GM21381 (cell line): ENCODE measurements around the gene TMED7.

Experiments
- ATAC-seq: cut with Tn5 transposase; IDR thresholded peaks from one replicate; pipeline ENCODE4 v1.9.1; 2021; ENCODE audit warnings: mild to moderate bottlenecking, moderate library complexity; ENCODE audit not compliant: unreplicated experiment

The TMED7 gene

GRCh38 chr5:115585265-115585664, 40.6 kb downstream of the TMED7 start:
- no peak for ATAC-seq

GRCh38 chr5:115584501-115584900, 41.3 kb downstream of the TMED7 start:
- no peak for ATAC-seq

- no peak for ATAC-seq
These were observed 42.4 kb downstream of the TMED7 start for GRCh38 chr5:115583474-115583873.

- ATAC-seq = no peak
These were observed 44.9 kb downstream of the TMED7 start for GRCh38 chr5:115580941-115581340.

- ATAC-seq = peak; percentile 55
These were observed 46.1 kb downstream of the TMED7 start for GRCh38 chr5:115579747-115580173.

- ATAC-seq = no peak
These were observed 46.6 kb downstream of the TMED7 start for GRCh38 chr5:115579216-115579615.

GRCh38 chr5:115578657-115579056, 47.2 kb downstream of the TMED7 start:
- peak; percentile 54 for ATAC-seq

GRCh38 chr5:115577741-115578140, 48.1 kb downstream of the TMED7 start:
- ATAC-seq = no peak

GRCh38 chr5:115577329-115577728, 48.5 kb downstream of the TMED7 start:
- ATAC-seq = no peak

GRCh38 chr5:115575167-115576070, 50.4 kb downstream of the TMED7 start:
- ATAC-seq = no peak

GRCh38 chr5:115573133-115573532, 52.7 kb downstream of the TMED7 start:
- no peak for ATAC-seq

- ATAC-seq = no peak
These were observed 54.4 kb downstream of the TMED7 start for GRCh38 chr5:115571441-115571878.

GRCh38 chr5:115568668-115569067, 57.2 kb downstream of the TMED7 start:
- no peak for ATAC-seq

- ATAC-seq = no peak
These were observed 60.6 kb downstream of the TMED7 start for GRCh38 chr5:115565233-115565632.
